RWPE2 (cell line): ENCODE measurements around the gene PPP1R7.

Source experiments
- ATAC-seq: fragments of 200-7000 bp; cut with Tn5 transposase; 3 replicates; pipeline ENCODE4 v1.9.1; 2021; ENCODE audit warnings: low read depth
- DNase-seq: peaks from one replicate; pipeline ENCODE4 v3.0.0-alpha.2; 2020; ENCODE audit warnings: low spot score
- H3K27ac ChIP-seq: fragments of 450-650 bp; 2 replicates; pipeline ENCODE4 v1.5.1; 2017; ENCODE audit warnings: mild to moderate bottlenecking; ENCODE audit not compliant: poor library complexity, severe bottlenecking
- H3K27me3 ChIP-seq: fragments of 250-450 bp; sonication (Bioruptor Pico); 2 replicates; pipeline ENCODE4 v1.5.1; 2021; ENCODE audit warnings: mild to moderate bottlenecking, moderate library complexity; ENCODE audit not compliant: insufficient read depth, poor library complexity, severe bottlenecking
- H3K36me3 ChIP-seq: fragments of 250-450 bp; sonication (Bioruptor Pico); 2 replicates; pipeline ENCODE4 v1.5.1; 2020; ENCODE audit warnings: low read depth, mild to moderate bottlenecking, moderate library complexity
- H3K4me1 ChIP-seq: fragments of 250-450 bp; sonication (Bioruptor Pico); 2 replicates; pipeline ENCODE4 v1.5.1; 2021; ENCODE audit warnings: mild to moderate bottlenecking, moderate library complexity; ENCODE audit not compliant: insufficient read depth, poor library complexity, severe bottlenecking
- H3K4me3 ChIP-seq: fragments of 250-450 bp; sonication (Bioruptor Pico); 2 replicates; pipeline ENCODE4 v1.5.1; 2021; ENCODE audit warnings: mild to moderate bottlenecking, moderate library complexity; ENCODE audit not compliant: severe bottlenecking
- H3K9me3 ChIP-seq: fragments of 250-450 bp; sonication (Bioruptor Pico); 2 replicates; pipeline ENCODE4 v1.5.1; 2021; ENCODE audit warnings: mild to moderate bottlenecking, moderate library complexity; ENCODE audit not compliant: severe bottlenecking
- TF ChIP-seq, protein P1 (sequence below): fragments of 450-650 bp; IDR thresholded peaks from one replicate; pipeline ENCODE4 v1.5.1; 2017; ENCODE audit warnings: mild to moderate bottlenecking, moderate library complexity; ENCODE audit not compliant: poor library complexity, severe bottlenecking

The PPP1R7 gene

DNA sequence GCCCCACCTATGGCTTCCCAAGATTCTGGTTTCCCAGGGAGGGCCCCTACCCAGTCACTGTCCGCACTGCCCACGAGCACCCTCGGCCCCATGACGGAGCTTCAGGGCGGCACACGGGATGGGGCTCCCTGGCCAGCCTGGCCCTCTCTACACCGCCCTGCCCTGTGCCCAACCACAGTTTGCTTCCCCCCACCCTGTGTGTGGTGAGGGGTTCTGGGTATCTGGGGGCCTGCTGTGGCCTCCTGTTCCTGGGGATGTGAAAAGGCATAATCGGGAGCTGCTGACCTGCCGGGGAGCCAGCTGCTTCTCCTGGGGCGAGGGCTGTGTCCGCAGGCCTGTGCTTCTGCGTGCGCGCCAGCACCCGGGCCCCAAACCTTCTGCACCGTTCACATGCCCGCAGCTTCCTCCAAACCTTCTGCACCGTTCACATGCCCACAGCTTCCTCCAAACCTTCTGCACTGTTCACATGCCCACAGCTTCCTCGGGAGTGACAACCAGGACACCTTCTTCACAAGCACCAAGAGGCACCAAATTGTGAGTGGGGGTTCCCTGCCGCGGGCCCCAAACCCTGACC lies 50.6 kb downstream of the PPP1R7 start:
- H3K27me3 ChIP-seq = no peaks in the 10 kb centered on the region
- DNase-seq = peak; percentile 51
- no peak for ATAC-seq
- no peaks in the 10 kb centered on the region for H3K4me1 ChIP-seq
- no peaks in the 10 kb centered on the region for H3K36me3 ChIP-seq
- TF ChIP-seq, protein P1, sequence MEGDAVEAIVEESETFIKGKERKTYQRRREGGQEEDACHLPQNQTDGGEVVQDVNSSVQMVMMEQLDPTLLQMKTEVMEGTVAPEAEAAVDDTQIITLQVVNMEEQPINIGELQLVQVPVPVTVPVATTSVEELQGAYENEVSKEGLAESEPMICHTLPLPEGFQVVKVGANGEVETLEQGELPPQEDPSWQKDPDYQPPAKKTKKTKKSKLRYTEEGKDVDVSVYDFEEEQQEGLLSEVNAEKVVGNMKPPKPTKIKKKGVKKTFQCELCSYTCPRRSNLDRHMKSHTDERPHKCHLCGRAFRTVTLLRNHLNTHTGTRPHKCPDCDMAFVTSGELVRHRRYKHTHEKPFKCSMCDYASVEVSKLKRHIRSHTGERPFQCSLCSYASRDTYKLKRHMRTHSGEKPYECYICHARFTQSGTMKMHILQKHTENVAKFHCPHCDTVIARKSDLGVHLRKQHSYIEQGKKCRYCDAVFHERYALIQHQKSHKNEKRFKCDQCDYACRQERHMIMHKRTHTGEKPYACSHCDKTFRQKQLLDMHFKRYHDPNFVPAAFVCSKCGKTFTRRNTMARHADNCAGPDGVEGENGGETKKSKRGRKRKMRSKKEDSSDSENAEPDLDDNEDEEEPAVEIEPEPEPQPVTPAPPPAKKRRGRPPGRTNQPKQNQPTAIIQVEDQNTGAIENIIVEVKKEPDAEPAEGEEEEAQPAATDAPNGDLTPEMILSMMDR = no peak
- H3K9me3 ChIP-seq = no peaks in the 10 kb centered on the region
- H3K27ac ChIP-seq = no peak overlapping the region
- no peak overlapping the region for H3K4me3 ChIP-seq

DNA sequence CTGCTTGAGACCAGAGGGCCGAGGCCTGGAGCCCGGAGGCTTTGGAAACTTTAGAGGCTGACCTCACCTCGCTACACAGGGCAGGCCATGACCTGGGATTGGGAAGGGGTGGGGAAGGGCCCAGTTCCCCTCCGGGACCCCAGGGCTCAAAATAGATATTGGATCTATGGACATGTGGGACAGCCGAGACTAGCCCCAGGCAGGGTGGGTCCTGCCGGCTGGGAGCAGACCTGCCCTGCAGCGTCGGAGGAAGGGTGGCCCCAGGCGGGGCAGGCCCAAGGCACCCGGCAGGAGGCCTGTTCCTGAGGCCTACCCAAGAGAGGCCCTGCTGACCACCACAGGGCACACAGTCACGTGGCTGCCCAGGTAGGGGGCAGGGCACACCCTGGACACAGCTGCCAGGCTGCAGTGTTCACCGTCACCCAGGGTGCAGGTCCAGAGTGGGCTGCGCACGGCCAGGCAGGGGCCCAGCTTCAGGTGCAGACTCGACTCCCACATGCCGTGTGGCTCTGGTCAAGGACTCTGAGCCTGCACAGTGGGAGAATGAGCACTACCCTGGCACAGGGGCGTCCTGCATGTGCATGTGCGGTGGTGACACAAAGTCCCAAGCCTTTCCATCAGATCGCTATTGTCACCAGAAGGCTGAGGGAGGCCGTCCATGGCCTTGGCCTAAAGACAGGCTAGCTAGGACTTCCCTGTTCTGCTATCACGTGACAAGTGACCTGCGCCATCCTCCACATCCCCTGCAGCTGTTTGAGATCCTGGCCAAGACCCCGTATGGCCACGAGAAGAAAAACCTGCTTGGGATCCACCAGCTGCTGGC lies 51.4 kb downstream of the PPP1R7 start:
- TF ChIP-seq, protein P1 = no peak
- ATAC-seq (no peak), DNase-seq (peak; percentile 46)
- Histone ChIP-seq H3K27ac (no peak overlapping the region), H3K36me3 (no peaks in the 10 kb centered on the region), H3K9me3 (no peaks in the 10 kb centered on the region), H3K4me3 (no peak overlapping the region), H3K4me1 (no peaks in the 10 kb centered on the region), H3K27me3 (no peaks in the 10 kb centered on the region)

DNA sequence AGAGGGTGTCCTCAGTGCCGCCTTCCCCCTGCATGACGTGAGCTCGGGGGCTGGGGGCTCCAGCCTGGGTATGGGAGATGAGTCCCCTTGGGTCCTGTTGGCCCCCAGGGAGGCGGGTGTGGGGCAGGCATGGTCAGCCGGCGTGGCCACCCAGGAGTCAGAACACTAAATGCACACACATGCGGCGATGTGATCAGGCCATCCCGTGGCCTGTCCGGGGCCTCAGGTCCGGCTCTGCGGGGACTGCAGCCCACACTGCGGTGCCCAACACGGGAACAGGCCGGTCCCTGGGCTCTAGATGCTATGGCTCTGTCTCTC lies 52.0 kb downstream of the PPP1R7 start:
- Histone ChIP-seq H3K36me3 (no peaks in the 10 kb centered on the region), H3K4me1 (no peaks in the 10 kb centered on the region), H3K27me3 (no peaks in the 10 kb centered on the region), H3K27ac (no peak overlapping the region), H3K9me3 (no peaks in the 10 kb centered on the region), H3K4me3 (no peak overlapping the region)
- no peak for DNase-seq
- TF ChIP-seq, protein P1 = no peak
- ATAC-seq = no peak

DNA sequence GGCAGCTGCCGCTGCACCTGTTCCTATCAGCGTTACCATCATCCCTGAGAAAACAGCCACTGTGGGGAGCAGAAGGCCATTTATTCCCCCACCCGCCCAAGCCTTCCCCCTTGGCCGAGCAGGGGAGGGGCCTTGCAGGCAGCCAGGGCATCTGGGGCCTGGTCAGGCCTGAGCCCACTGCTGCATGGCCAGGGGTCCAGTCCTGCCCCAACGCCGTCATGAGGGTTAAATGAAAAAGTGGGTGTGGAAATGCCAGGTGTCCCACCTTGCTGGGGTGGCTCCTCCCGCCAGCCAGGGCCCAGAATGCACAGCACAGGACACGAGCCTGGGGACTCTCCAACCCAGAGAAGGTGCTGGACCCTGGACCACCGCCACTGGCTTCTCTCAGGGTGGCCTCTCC lies 52.4 kb downstream of the PPP1R7 start:
- DNase-seq = no peak
- H3K36me3 ChIP-seq = no peaks in the 10 kb centered on the region
- ATAC-seq = no peak
- H3K27me3 ChIP-seq = no peaks in the 10 kb centered on the region
- H3K4me3 ChIP-seq = no peak overlapping the region
- TF ChIP-seq, protein P1 = no peak
- H3K27ac ChIP-seq = no peak overlapping the region
- no peaks in the 10 kb centered on the region for H3K9me3 ChIP-seq
- H3K4me1 ChIP-seq = no peaks in the 10 kb centered on the region
